Measurements from ENCODE around the gene POGK. TPM values are rescaled to one million over a fixed set of nuclear protein-coding genes. Genes with fewer than 3 reads are reported as not detected.

POGK gene
- total and polyA plus RNA-seq, 2 experiments from 2014 or later: 10.9 to 31.4 TPM

GRCh38 chr1:166868639-166869038 is 29.4 kb downstream of the POGK start (continued):
- no peak for TF ChIP-seq POLR2AphosphoS5 (IDR thresholded peaks at IDR 0.05; ENCODE audit: low read depth)
- no peak for TF ChIP-seq CREB1 (CRISPR knock-in tag; IDR thresholded peaks at IDR 0.05; ENCODE audit: low read depth)
- TF ChIP-seq REST (IDR thresholded peaks at IDR 0.05; ENCODE audit: unreplicated experiment): no peak
- TF ChIP-seq STAT1 (IDR thresholded peaks at IDR 0.05; ENCODE audit: unreplicated experiment): no peak
- TF ChIP-seq EZH2 (IDR thresholded peaks at IDR 0.05; ENCODE audit: low read depth, unreplicated experiment): no peak
- no peak for TF ChIP-seq ZNF331 (CRISPR knock-in tag; IDR thresholded peaks at IDR 0.05; ENCODE audit: low read depth)
- TF ChIP-seq NANOG (IDR thresholded peaks at IDR 0.05; ENCODE audit: borderline replicate concordance): no peak

GRCh38 chr1:166869318-166870099 is 30.2 kb downstream of the POGK start:
- H3K36me3 ChIP-seq (ENCODE audit: insufficient read depth): peaks cover 11% of the 10 kb centered on the region; the same call in 1 of the 2 replicates
- Mint-ChIP-seq H3K4me1 (peaks cover 15% of the 10 kb centered on the region; the same call in 2 of the 3 replicates), H3K9me3 (no peaks in the 10 kb centered on the region), H3K36me3 (ENCODE audit: low read depth) (peaks cover 48% of the 10 kb centered on the region), H3K27me3 (ENCODE audit: insufficient read depth, low read depth, poor library complexity) (peaks cover 2% of the 10 kb centered on the region), H3K27ac (no peak overlapping the region), H3K4me3 (no peak overlapping the region)
- no peak overlapping the region for H3K27ac ChIP-seq (ENCODE audit: low read depth)
- H3K4me1 ChIP-seq (ENCODE audit: insufficient read depth): peaks cover 1% of the 10 kb centered on the region; the same call in 1 of the 2 replicates
- H3K9me2 ChIP-seq (ENCODE audit: insufficient read depth): no peaks in the 10 kb centered on the region
- peaks cover 35% of the 10 kb centered on the region for H4K20me1 ChIP-seq (replicated peaks; ENCODE audit: insufficient read depth)
- no peak overlapping the region for H3K4me3 ChIP-seq
- no peaks in the 10 kb centered on the region for H3F3A ChIP-seq (replicated peaks; ENCODE audit: low read depth)
- H3K27me3 ChIP-seq (ENCODE audit: insufficient read depth): no peaks in the 10 kb centered on the region
- DNase-seq (ENCODE audit: low spot score): no peak
- no peak overlapping the region for H3K4me2 ChIP-seq
- no peak overlapping the region for H2AFZ ChIP-seq
- H3K79me2 ChIP-seq (replicated peaks; ENCODE audit: insufficient read depth): peaks cover 74% of the 10 kb centered on the region
- ATAC-seq: no peak
- TF ChIP-seq ZNF462 (CRISPR knock-in tag; IDR thresholded peaks at IDR 0.05) (no peak), STAT1 (IDR thresholded peaks at IDR 0.05; ENCODE audit: unreplicated experiment) (no peak), REST (IDR thresholded peaks at IDR 0.05; ENCODE audit: unreplicated experiment) (no peak), JUNB (IDR thresholded peaks at IDR 0.05; ENCODE audit: unreplicated experiment) (no peak), CREB1 (CRISPR knock-in tag; IDR thresholded peaks at IDR 0.05; ENCODE audit: low read depth) (no peak), ZNF331 (CRISPR knock-in tag; IDR thresholded peaks at IDR 0.05; ENCODE audit: low read depth) (no peak), ZNF114 (CRISPR knock-in tag; IDR thresholded peaks at IDR 0.05) (no peak)
